ENCODE measurements around the gene AOX1.

- TF ChIP-seq EP300 (IDR thresholded peaks at IDR 0.05): no peak
- TF ChIP-seq RFX5 (IDR thresholded peaks at IDR 0.05): no peak
- no peak for TF ChIP-seq KDM1A (IDR thresholded peaks at IDR 0.05; ENCODE audit: low read depth)
- no peak for TF ChIP-seq CEBPB (IDR thresholded peaks at IDR 0.05)
- TF ChIP-seq POLR2A (IDR thresholded peaks at IDR 0.05; ENCODE audit: low read length): no peak
- no peak for TF ChIP-seq REST (IDR thresholded peaks at IDR 0.05)
- TF ChIP-seq, protein P1, sequence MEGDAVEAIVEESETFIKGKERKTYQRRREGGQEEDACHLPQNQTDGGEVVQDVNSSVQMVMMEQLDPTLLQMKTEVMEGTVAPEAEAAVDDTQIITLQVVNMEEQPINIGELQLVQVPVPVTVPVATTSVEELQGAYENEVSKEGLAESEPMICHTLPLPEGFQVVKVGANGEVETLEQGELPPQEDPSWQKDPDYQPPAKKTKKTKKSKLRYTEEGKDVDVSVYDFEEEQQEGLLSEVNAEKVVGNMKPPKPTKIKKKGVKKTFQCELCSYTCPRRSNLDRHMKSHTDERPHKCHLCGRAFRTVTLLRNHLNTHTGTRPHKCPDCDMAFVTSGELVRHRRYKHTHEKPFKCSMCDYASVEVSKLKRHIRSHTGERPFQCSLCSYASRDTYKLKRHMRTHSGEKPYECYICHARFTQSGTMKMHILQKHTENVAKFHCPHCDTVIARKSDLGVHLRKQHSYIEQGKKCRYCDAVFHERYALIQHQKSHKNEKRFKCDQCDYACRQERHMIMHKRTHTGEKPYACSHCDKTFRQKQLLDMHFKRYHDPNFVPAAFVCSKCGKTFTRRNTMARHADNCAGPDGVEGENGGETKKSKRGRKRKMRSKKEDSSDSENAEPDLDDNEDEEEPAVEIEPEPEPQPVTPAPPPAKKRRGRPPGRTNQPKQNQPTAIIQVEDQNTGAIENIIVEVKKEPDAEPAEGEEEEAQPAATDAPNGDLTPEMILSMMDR (IDR thresholded peaks at IDR 0.05): no peak
These were observed 8.8 kb upstream of the AOX1 start for GRCh38 chr2:200577027-200577426.
